Measurements from ENCODE around the gene TMSB4X.
"Not testable (repeated sequence)": the region's sequence is repeated elsewhere in the genome, so short reads cannot be mapped to it uniquely, and the experiment has no call there.

TMSB4X gene

DNA sequence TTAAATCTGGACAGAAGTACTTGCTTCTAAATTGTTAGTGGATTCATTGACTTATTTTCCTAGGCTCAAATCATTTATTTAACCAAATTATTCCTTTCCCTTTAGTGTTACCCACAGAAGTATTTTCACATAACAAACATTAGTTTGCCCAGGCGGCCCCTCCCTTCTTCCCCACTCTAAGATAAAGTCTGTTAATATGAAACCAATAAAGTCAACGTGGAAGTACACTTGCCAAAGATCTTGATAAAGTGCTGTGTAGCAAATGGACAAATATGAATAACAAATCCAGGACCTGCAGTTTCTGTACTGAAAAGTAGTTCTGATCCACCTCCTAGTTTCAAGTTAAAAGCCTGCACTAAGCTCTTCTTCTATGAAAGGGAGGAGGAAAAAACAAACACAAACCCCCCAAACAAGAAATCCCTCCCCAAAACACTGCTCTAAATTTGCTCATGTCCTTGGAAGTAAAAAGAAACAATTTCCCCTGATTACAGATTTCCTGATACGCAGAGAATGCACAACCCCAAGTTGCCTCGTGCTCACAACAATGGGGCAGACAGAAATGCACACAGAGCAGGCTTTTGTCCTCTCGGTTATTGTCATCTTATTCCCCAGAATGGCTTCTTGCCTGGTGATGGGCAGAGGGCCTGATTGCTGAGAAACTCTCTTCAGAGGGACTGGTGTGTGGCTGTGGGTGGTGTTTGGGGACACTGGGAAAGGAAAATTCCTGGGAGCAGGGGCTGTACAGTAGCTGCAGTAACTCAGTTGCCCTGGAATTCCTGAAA, 23.2 kb downstream of the TMSB4X start:
- DNase-seq (ENCODE audit: low spot score): no peak

DNA sequence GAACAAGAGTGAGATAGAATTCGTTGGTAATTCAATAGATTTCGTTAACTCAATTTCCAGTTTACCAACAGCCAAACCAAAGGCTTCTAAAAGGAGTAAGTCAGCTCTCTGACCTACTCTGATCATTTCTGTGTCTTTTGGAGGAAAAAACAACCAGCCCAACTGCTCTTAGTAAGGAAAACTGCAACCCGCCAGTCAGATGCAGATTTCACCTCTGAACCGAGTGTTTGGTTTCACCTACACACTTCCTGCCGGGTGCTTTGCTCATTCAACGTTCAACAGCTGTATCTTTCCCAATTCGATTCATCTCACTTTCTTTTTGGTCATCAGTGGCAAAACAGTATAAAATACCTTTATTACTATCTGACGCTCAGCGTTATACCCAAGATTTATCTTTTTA, 24.5 kb downstream of the TMSB4X start:
- no peak for DNase-seq (ENCODE audit: low spot score)

DNA sequence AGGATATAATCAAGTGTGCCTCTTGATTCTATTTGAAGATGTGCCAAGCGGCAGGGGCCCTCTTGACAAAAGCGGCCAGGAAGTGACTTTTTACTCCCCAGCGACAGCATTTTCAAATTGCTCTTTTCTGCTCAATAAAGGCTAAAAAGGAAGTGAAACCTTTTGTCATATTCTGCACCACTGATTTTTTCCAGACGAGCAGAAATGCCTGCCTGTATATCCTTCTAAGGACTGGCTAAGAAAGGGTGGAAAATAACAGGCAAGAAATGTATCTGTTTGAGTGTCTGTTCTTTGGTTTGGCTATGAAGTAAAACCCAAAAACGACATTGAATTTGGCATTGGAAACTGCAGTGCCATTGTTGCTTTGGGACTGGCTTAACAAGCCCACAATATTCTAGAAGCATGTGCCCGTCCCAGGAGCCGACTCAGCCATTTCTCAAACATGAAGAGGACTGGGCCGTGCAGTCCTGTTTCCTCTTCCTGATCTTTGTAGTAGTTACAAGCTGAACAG, 25.4 kb downstream of the TMSB4X start:
- DNase-seq (ENCODE audit: low spot score): no peak

DNA sequence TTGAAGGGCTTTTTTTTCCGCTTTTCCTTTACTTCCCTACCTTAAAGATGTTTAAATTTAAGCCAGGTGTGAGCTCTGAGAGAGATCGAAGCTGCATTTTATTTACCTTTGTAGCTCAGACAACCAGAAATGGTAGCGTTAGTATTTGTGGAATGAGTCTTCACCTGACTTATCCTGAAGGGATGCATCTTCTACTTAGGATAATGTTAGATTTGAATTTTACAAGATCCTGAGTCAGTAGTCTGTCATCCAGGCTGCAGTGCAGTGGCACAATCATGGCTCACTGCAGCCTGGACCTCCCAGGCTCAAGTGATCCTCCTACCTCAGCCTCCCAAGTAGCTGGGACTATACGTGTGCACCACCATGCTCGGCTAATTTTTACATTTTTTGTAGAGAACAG, 26.2 kb downstream of the TMSB4X start:
- no peak for DNase-seq (ENCODE audit: low spot score)

DNA sequence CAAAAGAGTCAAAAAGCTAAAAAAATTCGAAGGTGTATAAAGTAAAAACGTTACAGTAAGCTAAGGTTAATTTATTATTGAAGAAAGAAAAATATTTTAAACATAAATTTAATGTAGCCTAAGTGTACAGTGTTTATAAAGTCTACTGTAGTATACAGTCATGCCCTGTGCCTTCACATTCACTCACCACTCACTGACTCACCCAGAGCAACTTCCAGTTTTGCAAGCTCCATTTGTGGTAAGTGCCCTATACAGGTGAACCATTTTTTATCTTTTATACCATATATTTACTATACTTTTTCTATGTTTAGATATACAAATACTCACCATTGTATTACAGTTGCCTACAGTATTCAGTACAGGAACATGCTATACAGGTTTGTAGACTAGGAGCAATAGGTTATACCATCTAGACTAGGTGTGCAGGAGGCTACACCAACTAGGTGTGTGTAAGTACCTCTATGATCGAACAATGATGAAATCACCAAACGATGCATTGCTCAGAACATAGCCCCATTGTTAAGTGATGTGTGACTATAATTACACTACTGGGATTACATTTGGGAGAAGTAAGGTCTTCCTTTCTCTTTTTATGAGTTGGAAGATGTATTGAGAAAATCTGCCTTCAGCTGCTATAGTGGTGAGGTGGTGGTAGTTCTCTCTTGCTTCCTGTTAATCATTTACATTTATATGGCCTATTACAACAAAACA, 27.2 kb downstream of the TMSB4X start:
- no peak for DNase-seq (ENCODE audit: low spot score)

DNA sequence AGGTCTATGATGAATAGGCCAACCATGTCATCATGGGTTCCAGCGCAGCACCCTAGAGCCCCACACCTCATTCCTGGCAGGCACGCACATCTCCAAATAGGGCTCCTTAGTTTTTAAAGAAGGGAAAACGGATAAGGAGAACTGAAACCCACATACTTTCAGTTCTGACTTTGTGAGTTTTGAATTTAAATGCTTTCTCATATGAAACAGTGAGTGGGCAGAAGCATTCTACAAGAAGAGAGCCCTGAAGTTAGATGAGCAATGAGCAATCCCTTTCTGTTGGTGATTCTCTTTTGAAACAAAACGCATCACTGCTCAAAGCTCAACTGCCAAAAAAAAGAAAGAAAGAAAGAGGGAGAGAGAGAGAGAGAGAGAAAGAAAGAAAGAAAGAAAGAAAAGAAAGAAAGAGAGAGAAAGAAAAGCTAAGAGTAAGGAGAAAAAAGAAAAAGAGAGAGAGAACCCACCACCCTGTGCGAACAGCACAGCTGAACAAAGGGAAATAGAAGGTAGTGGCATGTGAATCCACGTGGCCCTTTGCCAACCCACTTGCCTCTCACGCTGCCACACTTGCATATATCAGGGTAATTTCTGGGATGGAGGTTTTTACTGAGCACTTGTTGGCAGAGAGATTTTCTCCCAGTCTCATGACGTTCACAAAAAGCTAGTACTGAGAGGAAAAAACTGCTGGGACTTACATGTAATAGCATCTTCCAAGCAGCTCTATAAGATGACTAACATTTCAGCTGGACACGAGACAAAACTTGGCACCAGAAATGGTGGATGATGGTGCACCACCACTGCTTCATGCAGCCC, 31.0 kb downstream of the TMSB4X start:
- no peak for DNase-seq (ENCODE audit: low spot score)

DNA sequence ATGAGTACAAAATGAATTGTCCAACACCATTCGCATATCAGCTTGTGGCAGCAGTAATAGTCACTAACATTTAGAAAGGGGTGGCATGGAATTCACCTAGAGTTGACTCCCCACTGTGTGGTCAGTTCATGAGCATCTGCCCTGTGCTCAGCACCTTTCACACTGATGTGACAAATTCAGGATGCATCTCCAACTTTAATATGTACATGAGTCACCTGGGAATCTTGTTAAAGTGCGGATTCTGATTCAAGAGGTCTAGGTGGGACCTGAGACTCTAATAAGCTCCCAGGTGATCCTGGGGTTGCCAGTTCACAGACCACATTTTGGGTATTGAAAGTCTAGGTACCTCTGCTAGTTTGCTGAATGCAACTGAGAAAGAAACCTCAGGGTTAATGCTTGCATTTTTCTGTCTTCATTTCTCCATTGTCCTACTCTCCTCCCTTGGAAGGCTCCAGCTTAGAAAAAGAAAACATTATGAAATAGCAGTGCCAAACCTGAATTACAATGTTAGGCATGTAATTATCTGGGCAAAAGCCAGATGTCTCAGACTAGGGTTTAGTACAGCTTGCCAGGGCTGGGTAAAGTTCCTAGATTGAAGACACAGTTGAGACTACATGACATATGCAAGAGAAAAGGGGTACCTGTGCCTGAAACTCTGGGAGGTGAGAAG, 32.7 kb downstream of the TMSB4X start:
- DNase-seq (ENCODE audit: low spot score): no peak

DNA sequence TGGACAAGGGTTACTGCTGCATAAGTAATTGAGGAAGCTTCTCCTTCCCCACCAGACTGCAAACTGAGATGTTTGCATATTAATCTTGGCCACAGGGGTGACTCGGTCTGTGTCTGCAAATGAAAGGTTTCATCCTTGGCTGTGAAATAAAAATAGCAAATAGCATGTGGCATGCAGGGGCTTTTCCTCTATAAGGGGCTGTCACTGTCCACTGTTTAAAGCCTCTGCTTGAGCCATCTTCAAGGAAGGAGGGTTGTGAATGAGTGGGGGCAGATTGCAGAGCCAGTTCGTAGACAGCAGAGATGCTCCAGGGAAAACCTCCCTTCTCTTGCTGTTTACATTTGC, 33.3 kb downstream of the TMSB4X start:
- no peak for DNase-seq (ENCODE audit: low spot score)

DNA sequence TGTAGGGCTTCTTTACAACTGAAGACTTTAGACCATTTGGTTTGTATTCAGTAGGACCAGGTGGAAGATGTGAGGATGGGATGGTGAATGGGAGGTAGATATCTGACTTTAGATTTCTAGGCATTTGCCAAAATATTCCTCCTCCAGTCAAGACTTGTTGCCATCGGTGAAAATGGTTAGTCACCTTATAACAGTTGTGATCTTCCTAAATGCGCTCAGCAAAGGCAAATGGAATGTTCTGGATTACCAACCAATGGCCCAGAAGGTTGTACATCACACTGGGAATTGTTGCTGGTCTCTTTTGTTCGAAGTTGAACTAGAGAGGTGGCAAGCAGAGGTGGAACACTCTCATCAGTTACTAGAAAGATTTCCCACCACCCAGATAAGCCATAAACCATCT, 33.9 kb downstream of the TMSB4X start:
- DNase-seq (ENCODE audit: low spot score): no peak

DNA sequence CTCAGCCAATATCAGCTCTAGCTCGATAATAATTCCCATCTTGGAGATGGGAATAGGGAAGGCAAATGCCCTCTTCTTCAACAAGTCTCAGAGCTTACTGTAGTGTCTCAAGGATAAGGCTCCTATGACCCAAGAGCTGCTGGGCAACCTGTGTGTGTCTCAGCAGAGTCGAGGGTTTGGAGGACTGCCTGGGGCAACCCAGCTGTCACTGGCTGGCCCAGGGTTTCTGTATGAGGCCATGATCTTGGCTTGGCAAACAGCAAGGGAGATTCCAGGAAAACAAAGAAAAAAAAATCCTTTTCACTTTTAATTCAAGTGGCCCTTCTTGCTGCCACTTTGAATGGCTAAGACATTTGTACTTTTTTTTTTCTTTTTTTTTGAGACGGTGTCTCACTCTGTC, 34.4 kb downstream of the TMSB4X start:
- no peak for DNase-seq (ENCODE audit: low spot score)

DNA sequence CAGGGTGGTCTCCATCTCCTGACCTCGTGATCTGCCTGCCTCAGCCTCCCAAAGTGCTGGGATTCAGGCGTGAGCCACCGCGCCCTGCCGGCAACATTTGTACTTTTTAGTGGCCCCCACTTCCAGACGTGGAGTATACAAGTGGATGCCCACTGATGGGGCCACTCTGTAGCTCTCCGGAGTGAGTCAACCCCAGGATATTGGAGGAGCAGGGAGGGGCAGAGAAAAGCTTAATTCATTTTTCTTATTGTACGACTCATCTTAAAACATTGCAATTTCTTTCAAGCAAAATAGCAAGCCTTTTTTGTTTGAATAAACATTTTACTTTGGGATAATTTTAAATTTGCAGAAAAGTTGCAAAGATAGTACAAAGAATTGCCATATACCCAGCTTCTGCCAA, 34.9 kb downstream of the TMSB4X start:
- no peak for DNase-seq (ENCODE audit: low spot score)

DNA sequence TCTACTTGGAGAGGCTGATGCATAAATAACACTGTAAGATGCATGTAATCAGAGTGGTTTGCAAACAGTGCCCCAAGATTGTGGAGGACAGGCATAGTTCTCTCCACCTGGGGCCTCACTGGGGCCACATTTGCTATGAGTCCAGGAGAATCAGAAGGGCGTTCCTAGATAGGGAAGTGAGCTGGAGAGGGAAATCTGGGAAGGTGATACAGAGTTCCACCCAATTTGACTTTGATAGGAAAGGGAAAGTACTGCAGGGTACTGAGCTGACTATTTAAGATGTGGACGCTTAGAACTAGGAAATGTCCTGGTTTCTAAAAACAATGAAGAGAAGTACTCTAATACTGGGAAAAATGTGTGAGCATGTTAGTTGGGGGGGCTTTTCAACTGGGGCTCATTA, 35.6 kb downstream of the TMSB4X start:
- no peak for DNase-seq (ENCODE audit: low spot score)

DNA sequence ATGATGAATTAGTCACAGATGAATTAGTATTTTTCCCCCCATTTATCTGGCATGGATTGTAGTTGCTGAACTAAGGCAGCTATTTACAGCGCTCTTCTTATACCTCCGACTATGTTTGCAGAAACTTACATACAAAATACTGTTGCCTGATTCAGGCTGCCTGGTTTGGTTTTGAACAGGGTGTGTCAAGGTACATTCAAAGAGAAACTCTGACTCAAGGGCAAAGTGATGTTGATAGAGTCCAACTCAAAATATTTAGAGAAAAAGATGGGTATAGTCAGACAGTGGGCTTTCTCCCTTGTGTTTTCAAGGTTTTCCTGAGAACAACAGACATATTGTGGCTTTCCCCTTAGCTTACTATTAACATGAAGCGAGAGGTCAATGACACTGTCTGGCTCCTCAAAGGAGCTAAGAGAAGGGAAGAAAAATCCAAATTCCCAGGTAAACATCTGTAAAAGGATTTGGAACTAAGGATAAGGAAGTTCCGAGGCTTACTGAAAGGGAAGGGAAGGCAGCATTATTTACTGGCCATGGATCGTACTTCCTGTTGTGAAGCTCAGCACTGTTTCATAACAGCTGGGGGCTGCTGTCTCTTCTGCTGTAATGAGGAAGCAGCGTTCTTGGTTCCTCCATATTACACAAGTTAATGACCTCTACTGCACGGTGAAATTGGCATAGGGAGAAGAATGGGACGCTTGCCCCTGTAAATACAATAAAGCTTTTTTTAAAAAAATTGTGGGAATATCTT, 38.6 kb downstream of the TMSB4X start:
- DNase-seq (ENCODE audit: low spot score): no peak

DNA sequence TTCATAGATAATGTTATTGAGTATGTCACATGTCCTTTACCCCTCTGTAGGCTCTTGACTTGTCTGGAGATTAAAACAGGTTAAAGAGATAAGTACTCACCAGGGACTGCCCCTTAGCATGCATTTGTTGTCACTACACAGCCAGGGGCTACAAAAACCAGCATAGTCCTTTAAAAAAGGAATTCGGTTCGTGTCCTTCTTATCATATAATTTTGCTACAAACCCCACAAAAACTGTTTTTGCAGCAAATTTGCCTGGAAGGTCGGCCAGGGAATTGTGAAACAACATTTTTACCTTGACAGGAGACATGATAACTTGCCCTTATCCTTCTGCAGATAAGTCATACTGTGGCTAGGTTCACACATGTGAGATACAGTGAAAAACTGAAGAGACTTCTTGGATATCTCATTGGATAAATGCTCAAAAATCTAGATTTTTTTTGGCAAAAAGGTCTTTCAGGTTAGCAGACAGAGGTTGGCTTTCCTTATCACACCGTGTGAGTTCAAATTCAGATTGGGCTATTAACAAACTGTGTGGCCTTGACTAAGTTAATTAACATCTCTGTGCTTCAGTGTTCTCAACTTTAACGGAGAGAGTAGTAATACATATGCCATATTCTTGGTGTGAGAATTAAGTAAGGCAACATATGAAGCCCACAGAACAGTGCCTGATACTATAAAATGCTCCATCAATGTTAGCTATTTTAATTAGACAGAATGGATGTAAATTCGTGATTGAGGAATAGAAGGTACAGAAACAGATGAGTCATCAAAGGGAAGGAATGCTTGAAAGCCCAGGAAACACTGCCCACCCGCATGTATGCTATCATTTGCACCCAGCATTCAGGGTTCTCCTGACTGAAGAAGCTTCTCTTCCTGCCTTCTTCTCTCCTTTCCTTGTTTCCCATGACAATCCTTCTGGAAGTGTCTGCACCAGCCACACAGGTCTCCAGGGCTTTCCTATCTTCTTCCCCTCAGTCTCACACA, 39.5 kb downstream of the TMSB4X start:
- DNase-seq (ENCODE audit: low spot score): no peak

DNA sequence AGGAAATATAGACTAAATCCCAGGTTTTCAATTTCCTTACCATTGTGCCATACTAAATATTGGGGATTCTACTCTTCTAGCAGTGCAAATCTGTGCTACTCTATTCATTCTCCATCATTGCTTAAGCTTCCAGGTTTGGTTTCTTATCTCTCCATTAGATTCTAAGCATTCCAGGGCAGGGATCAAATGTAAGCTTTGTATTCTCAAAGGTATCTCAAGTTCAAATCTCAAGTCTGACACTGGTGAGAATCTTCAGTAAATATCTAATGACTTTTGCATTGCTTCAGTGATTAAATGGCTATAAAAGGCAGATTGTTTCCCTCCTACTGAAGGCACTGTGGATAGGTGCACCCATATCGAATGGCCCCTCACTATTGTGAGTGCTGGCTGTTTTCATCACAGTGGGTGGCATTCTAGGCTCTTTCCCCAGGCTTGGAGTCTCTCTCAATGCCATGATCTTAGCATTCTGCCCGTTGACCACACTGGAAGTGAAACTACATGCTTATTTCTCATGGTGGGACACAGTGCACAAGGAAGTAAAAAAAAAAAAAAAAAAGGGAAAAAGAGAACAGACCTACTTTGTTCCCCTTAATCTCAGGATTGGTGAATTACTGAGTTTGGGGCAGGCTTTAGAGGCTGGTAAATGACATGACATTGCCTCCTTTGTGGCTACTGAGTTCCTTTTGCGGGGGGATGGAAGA, 40.8 kb downstream of the TMSB4X start:
- no peak for DNase-seq (ENCODE audit: low spot score)

DNA sequence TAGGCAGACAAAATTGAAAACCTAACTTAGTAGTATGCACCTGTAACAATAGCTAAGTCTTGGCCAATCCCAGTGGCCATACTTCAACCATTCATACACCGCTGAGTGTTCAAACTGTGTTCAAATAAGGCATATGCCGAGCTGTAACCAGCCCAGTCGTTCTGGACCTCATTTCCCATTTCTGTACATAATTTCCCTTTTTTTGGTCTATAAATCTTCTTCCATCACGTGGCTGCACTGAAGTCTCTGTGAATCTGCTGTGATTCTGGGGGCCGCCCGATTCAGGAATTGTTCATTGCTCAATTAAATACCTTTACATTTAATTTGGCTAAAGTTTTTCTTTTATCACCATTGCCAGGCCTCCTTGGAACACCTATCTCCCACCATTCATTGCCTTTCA, 41.8 kb downstream of the TMSB4X start:
- not testable (repeated sequence) for DNase-seq (ENCODE audit: low spot score)

DNA sequence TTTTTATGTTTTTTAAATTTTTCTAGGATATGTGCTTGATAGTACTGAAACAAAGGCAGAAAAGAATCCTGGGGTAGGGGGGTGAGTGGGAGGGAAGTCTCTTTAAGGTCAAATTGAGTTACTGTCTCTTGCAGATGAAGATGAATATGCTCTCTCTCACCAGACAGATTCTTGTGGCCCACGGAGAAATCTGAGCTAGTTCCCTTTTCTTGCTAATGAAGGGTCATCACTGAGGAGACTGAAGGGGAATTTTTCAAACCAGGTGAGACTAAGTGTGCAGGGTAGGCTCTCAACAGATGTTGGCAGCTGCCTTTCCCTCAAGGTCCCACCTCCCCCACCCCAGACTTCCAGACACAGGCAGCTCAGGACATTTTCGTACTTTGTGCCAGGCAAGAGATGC, 48.0 kb downstream of the TMSB4X start:
- DNase-seq (ENCODE audit: low spot score): no peak

DNA sequence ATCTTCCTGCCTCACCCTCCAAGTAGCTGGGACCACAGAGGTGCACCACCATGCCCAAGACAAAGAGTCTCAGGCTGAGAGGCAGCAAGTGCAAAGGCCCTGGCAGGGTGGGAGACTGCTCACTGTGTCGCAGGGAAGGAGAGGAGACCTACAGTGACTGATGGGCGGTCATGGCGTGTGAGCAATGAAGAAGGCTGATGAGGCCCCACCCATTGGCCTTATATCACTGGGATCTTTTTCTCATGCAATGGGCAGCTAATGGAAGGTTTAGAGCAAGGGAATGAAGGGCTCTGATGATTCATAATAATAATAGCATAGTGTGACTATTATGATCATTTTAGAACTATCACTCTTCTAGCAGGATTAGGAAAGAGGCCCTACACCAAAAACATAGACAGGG, 48.7 kb downstream of the TMSB4X start:
- DNase-seq (ENCODE audit: low spot score): no peak

DNA sequence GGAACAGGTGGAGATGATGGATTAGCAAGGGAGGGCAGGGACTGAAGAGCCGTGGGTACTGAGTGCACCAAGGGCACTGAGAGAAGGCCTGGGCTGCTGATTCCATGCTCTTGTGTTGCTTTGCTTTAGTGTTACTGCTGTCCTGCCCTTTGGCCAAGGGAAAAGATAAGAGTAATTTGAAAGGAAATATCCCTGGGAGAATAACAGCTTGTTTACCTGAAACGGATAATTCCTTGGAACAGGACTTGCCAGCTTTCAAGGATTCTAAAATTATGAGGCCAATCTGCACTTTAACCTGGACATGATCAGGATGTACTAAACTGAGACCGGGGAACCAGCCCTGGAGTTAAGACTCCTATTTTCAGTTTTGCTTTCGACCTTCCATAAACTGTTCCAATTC, 49.1 kb downstream of the TMSB4X start:
- no peak for DNase-seq (ENCODE audit: low spot score)

DNA sequence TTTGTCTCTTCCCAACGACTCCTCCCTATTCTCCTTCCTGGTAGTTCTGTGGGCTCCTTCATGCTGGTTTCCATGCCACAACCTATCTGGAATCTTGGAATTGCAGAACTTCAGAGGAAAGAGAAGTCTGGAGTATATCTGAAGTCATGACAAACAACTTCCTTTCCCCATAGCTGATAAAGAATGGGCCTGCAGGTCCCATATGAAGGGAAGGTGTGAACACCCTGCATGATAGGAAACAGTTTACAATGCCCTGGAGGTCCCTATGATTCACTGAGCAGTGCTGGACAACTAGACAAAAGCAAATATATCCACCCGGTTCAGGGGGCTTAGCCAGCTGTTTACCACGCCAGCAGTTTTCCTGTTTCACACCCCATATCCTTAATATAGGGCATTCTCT, 50.1 kb downstream of the TMSB4X start:
- DNase-seq (ENCODE audit: low spot score): no peak

Data from hematopoietic multipotent progenitor cell treated with erythropoietin and hydrocortisone succinate and interleukin-3 and kit ligand, for 15 days (in vitro differentiated cells).